Measurements from ENCODE around the gene PTPRE. TPM values are rescaled to one million over a fixed set of nuclear protein-coding genes. Genes with fewer than 3 reads are reported as not detected.

Gene PTPRE
- total RNA-seq, 1 experiment from 2014 or later = 0.70 TPM

- no peaks in the 10 kb centered on the region for H3K79me2 ChIP-seq (ENCODE audit: insufficient read depth, low read length)
- H3K27ac ChIP-seq (ENCODE audit: insufficient read length, low read depth, low read length) = no peak overlapping the region
- H3K36me3 Mint-ChIP-seq (ENCODE audit: insufficient read depth in 1 of 3, low read depth in 3 of 3) = peaks cover 47 to 88% (median 72%) of the 10 kb centered on the region in 3 experiments
- H2AFZ ChIP-seq (ENCODE audit: low read length) = no peak overlapping the region
- H3K9ac ChIP-seq (ENCODE audit: extremely low read depth, insufficient read length, low read length) = no peak overlapping the region
- H3K27ac Mint-ChIP-seq = no peak overlapping the region
- H2BK15ac ChIP-seq (ENCODE audit: low read depth, low read length) = no peak overlapping the region
- no peak for DNase-seq
- H2BK20ac ChIP-seq (ENCODE audit: low read depth, low read length, poor library complexity, severe bottlenecking) = no peak overlapping the region
- no peaks in the 10 kb centered on the region for H3K4me1 ChIP-seq (ENCODE audit: insufficient read depth, low read length)
- no peaks in the 10 kb centered on the region for H3K79me1 ChIP-seq (ENCODE audit: insufficient read depth, low read depth, low read length, poor library complexity, severe bottlenecking)
- H4K91ac ChIP-seq (ENCODE audit: insufficient read length, low read depth, low read length) = no peak overlapping the region
- no peak overlapping the region for H3K18ac ChIP-seq (ENCODE audit: insufficient read length, low read depth, low read length)
- H2BK12ac ChIP-seq (ENCODE audit: insufficient read length, low read depth, low read length) = no peak overlapping the region
- H2AK5ac ChIP-seq (ENCODE audit: insufficient read length, low read length) = no peak overlapping the region
- H3T11ph ChIP-seq (ENCODE audit: low read length) = no peak overlapping the region
- H3K56ac ChIP-seq (ENCODE audit: insufficient read length, low read depth, low read length) = no peak overlapping the region
- no peak overlapping the region for H4K5ac ChIP-seq (ENCODE audit: insufficient read length, low read depth, low read length)
- H3K23me2 ChIP-seq (ENCODE audit: insufficient read length, low read depth, low read length, poor library complexity, severe bottlenecking) = no peaks in the 10 kb centered on the region
- H2BK5ac ChIP-seq (ENCODE audit: insufficient read length, low read length) = no peak overlapping the region
- no peaks in the 10 kb centered on the region for H3K9me3 ChIP-seq (ENCODE audit: control insufficient read depth, low read depth, low read length)
- no peaks in the 10 kb centered on the region for H3K4me1 Mint-ChIP-seq
- no peaks in the 10 kb centered on the region for H3K27me3 ChIP-seq (ENCODE audit: insufficient read depth, low read length)
- H3K27me3 Mint-ChIP-seq (ENCODE audit: low read depth) = no peaks in the 10 kb centered on the region
- H3K4me3 Mint-ChIP-seq = no peak overlapping the region
- H3K14ac ChIP-seq (ENCODE audit: insufficient read depth, low read length) = no peak overlapping the region
- no peaks in the 10 kb centered on the region for H4K20me1 ChIP-seq (ENCODE audit: control insufficient read depth, insufficient read depth, insufficient read length)
- no peak overlapping the region for H3K23ac ChIP-seq (ENCODE audit: insufficient read length, low read depth, low read length)
- no peak overlapping the region for H3K4me2 ChIP-seq (ENCODE audit: insufficient read depth, insufficient read length, low read length)
- no peak overlapping the region for H3K4ac ChIP-seq (ENCODE audit: low read depth, low read length)
- WGBS (ENCODE audit: extremely low coverage, insufficient read length, low lambda C conversion rate) = no CpG with 5 or more reads among the region's 4 CpGs
- no peaks in the 10 kb centered on the region for H3K9me3 Mint-ChIP-seq
- H4K8ac ChIP-seq (replicated peaks; ENCODE audit: insufficient read length, low read depth, low read length) = no peak overlapping the region
- TF ChIP-seq CTCF (conservative IDR thresholded peaks at IDR 0.05) = no peak
- H2BK120ac ChIP-seq (ENCODE audit: low read depth, low read length, poor library complexity, severe bottlenecking) = no peak overlapping the region
Observed at GRCh38 chr10:128116187-128116586, 209.3 kb downstream of the PTPRE start.

Measured in H9 (cell line).